C4-2B (cell line): Measurements from ENCODE around the gene DES.

Experiments
- H3K27ac ChIP-seq: fragments of 450-650 bp; 2 replicates; pipeline ENCODE4 v1.5.1; 2017
- ZFX ChIP-seq: fragments of 450-650 bp; IDR thresholded peaks from 2 replicates; pipeline ENCODE4 v1.6.1; 2017
- TF ChIP-seq, protein P1 (sequence below): fragments of 450-650 bp; conservative IDR thresholded peaks from 2 replicates; pipeline ENCODE4 v1.5.1; 2017; ENCODE audit warnings: mild to moderate bottlenecking

DES gene

DNA sequence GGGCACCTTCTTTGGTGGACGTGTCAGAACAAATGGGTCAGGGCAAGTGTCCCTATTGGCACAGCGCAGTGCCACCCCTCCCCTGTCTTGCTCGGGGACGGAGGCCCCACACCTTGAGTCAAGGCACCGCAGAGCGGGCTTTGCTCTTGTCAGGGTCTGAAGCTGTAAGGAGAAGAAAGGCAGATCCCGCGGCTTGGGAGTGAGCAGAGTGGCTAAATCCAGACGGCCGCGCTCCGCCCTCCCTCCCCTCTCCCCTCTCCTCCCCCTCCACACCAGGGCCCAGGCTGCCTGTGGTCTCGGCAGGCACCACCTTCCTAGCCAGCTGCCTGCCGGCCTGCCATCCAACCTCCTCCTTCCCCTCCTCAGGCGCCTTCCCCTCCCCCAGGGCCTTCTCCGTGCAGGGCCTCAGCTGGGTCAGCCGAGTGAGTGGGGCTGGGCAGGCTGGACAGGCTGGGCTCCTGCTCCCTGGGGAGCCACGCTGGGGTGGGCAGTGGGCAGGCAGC is 42.3 kb downstream of the DES start:
- no peak for TF ChIP-seq ZFX
- TF ChIP-seq, protein P1, sequence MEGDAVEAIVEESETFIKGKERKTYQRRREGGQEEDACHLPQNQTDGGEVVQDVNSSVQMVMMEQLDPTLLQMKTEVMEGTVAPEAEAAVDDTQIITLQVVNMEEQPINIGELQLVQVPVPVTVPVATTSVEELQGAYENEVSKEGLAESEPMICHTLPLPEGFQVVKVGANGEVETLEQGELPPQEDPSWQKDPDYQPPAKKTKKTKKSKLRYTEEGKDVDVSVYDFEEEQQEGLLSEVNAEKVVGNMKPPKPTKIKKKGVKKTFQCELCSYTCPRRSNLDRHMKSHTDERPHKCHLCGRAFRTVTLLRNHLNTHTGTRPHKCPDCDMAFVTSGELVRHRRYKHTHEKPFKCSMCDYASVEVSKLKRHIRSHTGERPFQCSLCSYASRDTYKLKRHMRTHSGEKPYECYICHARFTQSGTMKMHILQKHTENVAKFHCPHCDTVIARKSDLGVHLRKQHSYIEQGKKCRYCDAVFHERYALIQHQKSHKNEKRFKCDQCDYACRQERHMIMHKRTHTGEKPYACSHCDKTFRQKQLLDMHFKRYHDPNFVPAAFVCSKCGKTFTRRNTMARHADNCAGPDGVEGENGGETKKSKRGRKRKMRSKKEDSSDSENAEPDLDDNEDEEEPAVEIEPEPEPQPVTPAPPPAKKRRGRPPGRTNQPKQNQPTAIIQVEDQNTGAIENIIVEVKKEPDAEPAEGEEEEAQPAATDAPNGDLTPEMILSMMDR = no peak
- H3K27ac ChIP-seq = no peak overlapping the region

DNA sequence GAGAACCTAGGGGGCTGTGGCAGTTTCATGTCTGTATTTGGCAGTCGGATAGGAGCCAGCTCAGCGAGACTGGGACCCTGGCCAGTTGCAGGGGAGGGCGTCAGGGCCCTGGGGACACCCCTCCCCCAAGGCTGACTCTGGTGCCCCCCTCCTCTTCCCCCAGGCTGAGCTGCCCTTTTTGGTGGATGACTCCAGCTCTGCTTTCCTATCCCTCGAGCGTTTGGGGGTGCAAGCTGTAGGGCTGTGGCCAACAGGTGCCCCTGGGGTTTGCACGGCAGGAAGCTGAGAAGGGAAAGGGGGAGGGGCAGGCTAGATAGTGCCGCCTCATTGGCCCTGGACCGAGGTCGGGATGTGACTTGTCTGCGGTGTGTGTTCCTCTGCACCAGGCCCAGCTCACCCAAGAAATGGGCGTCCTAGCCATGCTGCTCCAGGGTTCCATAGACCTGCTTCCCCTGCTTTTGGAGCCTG is 42.9 kb downstream of the DES start:
- TF ChIP-seq, protein P1 = no peak
- no peak for TF ChIP-seq ZFX
- H3K27ac ChIP-seq = no peak overlapping the region

DNA sequence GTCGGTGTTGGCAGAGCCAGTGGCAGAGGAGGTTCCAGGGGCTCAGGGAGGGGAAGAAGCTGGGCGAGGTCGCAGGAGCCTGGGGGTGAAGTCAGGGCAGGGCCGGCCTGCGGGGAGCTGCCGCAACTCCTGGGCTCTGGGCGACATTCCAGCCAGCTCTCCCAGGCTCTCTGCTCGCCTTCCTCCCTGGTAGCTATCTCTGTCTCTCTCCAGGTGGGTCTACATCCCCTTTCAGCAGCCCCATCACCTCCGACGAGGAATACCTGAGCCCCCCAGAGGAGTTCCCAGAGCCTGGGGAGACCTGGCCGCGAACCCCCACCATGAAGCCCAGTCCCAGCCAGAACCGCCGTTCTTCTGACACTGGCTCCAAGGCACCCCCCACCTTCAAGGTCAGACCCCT is 43.5 kb downstream of the DES start:
- TF ChIP-seq ZFX = no peak
- TF ChIP-seq, protein P1 = no peak
- H3K27ac ChIP-seq = no peak overlapping the region

DNA sequence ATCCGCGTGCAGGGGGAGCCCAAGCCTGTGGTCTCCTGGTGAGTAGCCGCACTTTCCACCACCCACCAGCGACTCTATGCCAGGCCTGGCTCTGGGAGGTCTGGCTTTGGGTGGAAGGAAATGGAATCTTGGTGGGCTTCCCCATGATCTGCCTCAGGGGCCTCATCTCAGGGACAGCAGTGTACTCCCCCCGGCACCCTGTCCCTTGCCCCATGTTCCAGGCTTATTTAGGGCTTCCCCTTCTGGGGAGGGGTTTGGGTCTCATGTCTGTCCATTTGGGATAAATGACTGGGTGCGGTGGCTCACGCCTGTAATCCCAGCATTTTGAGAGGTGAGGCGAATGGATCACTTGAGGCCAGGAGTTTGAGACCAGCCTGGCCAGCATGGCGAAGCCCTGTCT is 44.2 kb downstream of the DES start:
- no peak overlapping the region for H3K27ac ChIP-seq
- TF ChIP-seq, protein P1 = no peak
- no peak for TF ChIP-seq ZFX

DNA sequence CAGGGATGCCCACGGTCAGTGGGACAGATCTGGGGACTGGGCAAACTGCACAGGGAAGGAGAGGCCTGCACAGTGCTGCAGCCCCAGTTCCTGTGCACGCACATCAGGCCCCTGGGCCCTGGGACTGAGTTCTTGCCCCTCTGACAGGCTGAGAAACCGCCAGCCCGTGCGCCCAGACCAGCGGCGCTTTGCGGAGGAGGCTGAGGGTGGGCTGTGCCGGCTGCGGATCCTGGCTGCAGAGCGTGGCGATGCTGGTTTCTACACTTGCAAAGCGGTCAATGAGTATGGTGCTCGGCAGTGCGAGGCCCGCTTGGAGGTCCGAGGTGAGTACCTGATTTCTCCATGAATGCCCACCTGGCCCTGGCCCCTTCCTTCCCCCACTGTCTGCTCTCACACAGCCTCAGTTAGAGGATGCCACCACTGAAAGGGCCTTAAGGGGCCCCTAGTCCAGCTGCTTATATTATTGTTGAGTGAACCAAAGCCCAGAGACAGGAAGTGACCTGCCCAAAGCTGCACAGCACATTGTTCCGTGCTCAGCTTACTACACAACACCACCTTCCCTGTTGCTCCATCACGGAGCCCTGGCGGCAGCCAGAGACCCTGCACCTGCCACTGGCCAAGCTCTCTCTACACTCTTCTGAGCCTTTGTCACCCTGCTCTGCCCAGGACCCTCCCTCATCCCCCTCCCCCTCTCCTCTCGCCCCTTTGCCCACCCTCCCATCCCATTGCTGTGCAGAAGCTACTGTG is 46.3 kb downstream of the DES start:
- no peak overlapping the region for H3K27ac ChIP-seq
- no peak for TF ChIP-seq ZFX
- TF ChIP-seq, protein P1 = no peak; the same call in 1 of the 2 replicates

DNA sequence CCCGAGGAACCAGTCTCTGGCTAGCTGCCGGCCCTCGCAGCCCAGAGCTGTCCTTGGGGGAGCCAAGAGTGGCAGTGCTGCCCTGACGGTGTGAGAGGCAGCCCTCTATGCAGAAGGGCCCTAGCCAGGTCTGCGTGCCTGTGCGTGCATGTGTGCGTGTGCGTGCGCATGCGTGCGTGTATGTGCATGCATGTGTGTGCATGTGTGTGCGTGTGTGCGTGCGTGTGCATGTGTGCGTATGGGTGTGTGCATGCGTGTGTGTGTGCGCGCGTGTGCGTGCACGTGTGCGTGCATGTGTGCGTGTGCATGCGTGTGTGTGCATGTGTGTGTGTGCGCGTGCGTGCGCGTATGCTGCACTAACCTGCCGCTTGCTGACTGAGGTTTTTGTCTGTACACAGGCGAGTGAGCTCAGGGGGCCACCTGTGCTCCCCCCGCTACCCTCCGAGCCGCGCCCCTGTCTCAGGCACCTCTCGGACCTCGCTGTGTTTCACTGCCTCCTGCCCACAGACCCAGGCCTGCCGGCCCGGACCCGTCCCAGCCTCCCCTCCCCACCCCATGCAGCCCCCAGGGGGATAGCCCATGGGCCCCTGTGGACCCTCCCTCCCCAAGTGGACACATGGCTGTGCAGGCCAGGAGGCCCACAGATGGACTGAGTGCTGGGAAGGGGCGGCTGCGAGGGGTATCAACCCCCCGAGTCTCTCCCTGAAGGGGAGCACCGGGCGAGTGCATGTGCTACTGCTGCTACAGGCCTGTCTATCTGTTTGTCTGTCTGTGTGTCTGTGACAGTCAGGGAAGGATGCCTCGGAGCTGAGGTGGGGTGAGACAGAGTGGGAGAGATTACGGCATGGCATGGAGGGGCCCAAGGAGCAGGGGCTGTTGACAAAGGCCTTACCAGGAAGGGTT is 47.7 kb downstream of the DES start:
- no peak for TF ChIP-seq ZFX
- TF ChIP-seq, protein P1 = no peak
- H3K27ac ChIP-seq = no peak overlapping the region
